ENCODE measurements around the gene VPS37C. TPM values are rescaled to one million over a fixed set of nuclear protein-coding genes. Genes with fewer than 3 reads are reported as not detected.

VPS37C gene
- total and polyA plus RNA-seq, 4 donors: 14.8 to 35.8 (median 22.3) TPM

DNA sequence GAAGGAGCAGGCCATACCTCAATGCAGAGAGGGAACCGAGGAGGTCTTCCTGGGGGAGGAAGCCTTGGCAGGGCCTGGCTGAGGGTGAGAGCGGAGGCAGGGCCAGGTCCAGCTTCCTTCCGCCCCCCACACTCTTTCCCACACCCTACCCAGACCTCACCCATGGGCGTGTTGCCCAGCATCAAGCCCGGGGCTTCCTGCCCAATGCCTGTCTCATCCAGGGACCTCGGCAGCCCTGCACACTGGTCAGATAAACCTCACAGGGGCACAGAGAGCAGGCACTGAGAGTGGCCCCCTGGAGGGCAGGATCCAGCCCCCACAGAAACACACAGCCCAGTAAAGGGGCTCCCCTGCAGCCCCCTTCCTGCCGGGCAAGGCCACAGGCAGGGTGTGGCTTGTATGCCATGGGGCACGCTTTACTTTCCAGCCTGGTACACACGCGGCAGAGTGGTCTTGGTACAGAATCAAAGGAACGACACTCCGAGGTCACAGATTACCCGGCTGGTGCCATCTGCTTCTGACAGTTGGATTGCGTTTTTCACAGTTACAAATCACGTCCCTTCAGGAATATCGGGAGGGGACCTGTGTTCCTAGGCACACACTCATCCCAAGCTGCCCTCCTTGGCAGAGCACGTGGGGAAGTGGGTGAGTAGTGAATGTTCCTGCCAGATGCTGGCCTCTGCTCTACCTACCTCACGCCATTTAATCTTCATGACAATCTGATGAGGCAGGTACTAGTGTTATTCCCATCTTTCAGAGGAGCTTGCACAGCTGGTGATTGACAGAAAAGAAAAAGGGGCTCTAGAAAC lies 79.0 kb downstream of the VPS37C start:
- Histone ChIP-seq H3K27ac (ENCODE audit: low read depth in 1 of 2, low read length in 1 of 2) (no peak overlapping the region), H3K4me3 (no peak overlapping the region), H3K4me1 (ENCODE audit: control insufficient read depth in 5 of 5, insufficient read depth in 5 of 5, low read length in 5 of 5) (peaks cover 0 to 2% (median 0%) of the 10 kb centered on the region in 5 donors), H3K36me3 (ENCODE audit: control insufficient read depth in 4 of 4, insufficient read depth in 4 of 4, low read length in 4 of 4) (no peaks in the 10 kb centered on the region), H3K27me3 (ENCODE audit: control insufficient read depth in 3 of 3, insufficient read depth in 3 of 3, low read length in 2 of 3) (no peaks in the 10 kb centered on the region), H3K9ac (ENCODE audit: insufficient read depth in 1 of 2, low read length in 2 of 2) (no peak overlapping the region), H3K9me3 (ENCODE audit: control insufficient read depth in 4 of 4, insufficient read depth in 3 of 4, low read length in 3 of 4) (no peaks in the 10 kb centered on the region)
- no peak for ATAC-seq (ENCODE audit: insufficient read depth, low FRiP score)
- DNase-seq: no peak
- WGBS, 2 donors: 52 to 53% methylated on average over 18 of the region's 18 CpGs
- TF ChIP-seq CTCF (IDR thresholded peaks at IDR 0.05; ENCODE audit: control extremely low read depth, extremely low read depth): no peak

GRCh38 chr11:61080986-61081590 lies 80.1 kb downstream of the VPS37C start:
- TF ChIP-seq CTCF (IDR thresholded peaks at IDR 0.05; ENCODE audit: control extremely low read depth, extremely low read depth): no peak

GRCh38 chr11:61080526-61080925 lies 80.7 kb downstream of the VPS37C start:
- peaks cover 0 to 2% (median 0%) of the 10 kb centered on the region in 5 donors for H3K4me1 ChIP-seq (ENCODE audit: control insufficient read depth in 5 of 5, insufficient read depth in 5 of 5, low read length in 5 of 5)
- H3K36me3 ChIP-seq (ENCODE audit: control insufficient read depth in 4 of 4, insufficient read depth in 4 of 4, low read length in 4 of 4): no peaks in the 10 kb centered on the region
- H3K27me3 ChIP-seq (ENCODE audit: control insufficient read depth in 3 of 3, insufficient read depth in 3 of 3, low read length in 2 of 3): no peaks in the 10 kb centered on the region
- H3K27ac ChIP-seq (ENCODE audit: low read depth in 1 of 2, low read length in 1 of 2): no peak overlapping the region
- TF ChIP-seq CTCF (IDR thresholded peaks at IDR 0.05; ENCODE audit: control extremely low read depth, extremely low read depth): no peak
- 86 to 89% methylated on average over 8 of the region's 8 CpGs for WGBS, 2 donors
- no peak overlapping the region for H3K4me3 ChIP-seq
- no peak overlapping the region for H3K9ac ChIP-seq (ENCODE audit: insufficient read depth in 1 of 2, low read length in 2 of 2)
- ATAC-seq (ENCODE audit: insufficient read depth, low FRiP score): no peak
- DNase-seq: no peak
- no peaks in the 10 kb centered on the region for H3K9me3 ChIP-seq (ENCODE audit: control insufficient read depth in 4 of 4, insufficient read depth in 3 of 4, low read length in 3 of 4)

More at GRCh38 chr11:61080986-61081590, 80.1 kb downstream of the VPS37C start:
- no peaks in the 10 kb centered on the region for H3K36me3 ChIP-seq (ENCODE audit: control insufficient read depth in 4 of 4, insufficient read depth in 4 of 4, low read length in 4 of 4)
- H3K9ac ChIP-seq (ENCODE audit: insufficient read depth in 1 of 2, low read length in 2 of 2): no peak overlapping the region
- H3K4me1 ChIP-seq (ENCODE audit: control insufficient read depth in 5 of 5, insufficient read depth in 5 of 5, low read length in 5 of 5): peaks cover 0 to 2% (median 0%) of the 10 kb centered on the region in 5 donors
- no peaks in the 10 kb centered on the region for H3K9me3 ChIP-seq (ENCODE audit: control insufficient read depth in 4 of 4, insufficient read depth in 3 of 4, low read length in 3 of 4)
- no peak overlapping the region for H3K4me3 ChIP-seq
- WGBS, 2 donors: 81 to 83% methylated on average over 11 of the region's 11 CpGs
- no peaks in the 10 kb centered on the region for H3K27me3 ChIP-seq (ENCODE audit: control insufficient read depth in 3 of 3, insufficient read depth in 3 of 3, low read length in 2 of 3)
- DNase-seq (no peak), ATAC-seq (ENCODE audit: insufficient read depth, low FRiP score) (no peak)
- no peak overlapping the region for H3K27ac ChIP-seq (ENCODE audit: low read depth in 1 of 2, low read length in 1 of 2)

Other genes with a start within 250 kb of the VPS37C start
- gene TMEM109, start 247.3 kb downstream of the VPS37C start, total RNA-seq: 100 to 1,000 TPM in 1 of 2 donors, 10 to 100 TPM in 1; 94.3 to 128 TPM
- gene TMEM109, start 247.3 kb downstream of the VPS37C start, polyA plus RNA-seq: 100 to 1,000 TPM in 1 of 2 donors, 10 to 100 TPM in 1; 69.2 to 104 TPM
- 10 to 100 TPM; 18.6 to 20.5 TPM for gene TMEM132A, start 237.0 kb downstream of the VPS37C start, total RNA-seq
- 10 to 100 TPM in 1 of 2 donors, 1 to 10 TPM in 1; 6.7 to 16.5 TPM for gene TMEM132A, start 237.0 kb downstream of the VPS37C start, polyA plus RNA-seq
- gene SLC15A3, start 209.2 kb downstream of the VPS37C start, total RNA-seq: 100 to 1,000 TPM in 1 of 2 donors, 10 to 100 TPM in 1; 29.9 to 106 TPM
- 100 to 1,000 TPM in 1 of 2 donors, 10 to 100 TPM in 1; 91.6 to 166 TPM for gene SLC15A3, start 209.2 kb downstream of the VPS37C start, polyA plus RNA-seq
- 1 to 10 TPM; 1.2 to 3.1 TPM for gene CD6, start 189.7 kb downstream of the VPS37C start, total RNA-seq
- gene CD6, start 189.7 kb downstream of the VPS37C start, polyA plus RNA-seq: 1 to 10 TPM; 1.6 to 1.9 TPM
- 1 to 10 TPM in 1 of 2 donors, under 1 TPM in 1; 0.98 to 1.3 TPM for gene CD5, start 58.9 kb downstream of the VPS37C start, total RNA-seq
- gene CD5, start 58.9 kb downstream of the VPS37C start, polyA plus RNA-seq: 1 to 10 TPM in 1 of 2 donors, under 1 TPM in 1; 0.45 to 1.3 TPM
- gene PGA3, start 42.1 kb upstream of the VPS37C start, total RNA-seq: not detected
- gene PGA3, start 42.1 kb upstream of the VPS37C start, polyA plus RNA-seq: under 1 TPM; 0.20 to 0.50 TPM
- gene PGA4, start 60.9 kb upstream of the VPS37C start, total RNA-seq: 1 to 10 TPM; 1.6 to 1.8 TPM
- 1 to 10 TPM in 1 of 2 donors, not detected in 1; 1.8 TPM for gene PGA4, start 60.9 kb upstream of the VPS37C start, polyA plus RNA-seq
- gene PGA5, start 79.7 kb upstream of the VPS37C start, total RNA-seq: under 1 TPM in 1 of 2 donors, not detected in 1; 0.55 TPM
- gene PGA5, start 79.7 kb upstream of the VPS37C start, polyA plus RNA-seq: under 1 TPM; 0.08 to 0.09 TPM
- 1 to 10 TPM in 1 of 2 donors, under 1 TPM in 1; 0.65 to 1.2 TPM for gene VWCE, start 133.9 kb upstream of the VPS37C start, total RNA-seq
- gene VWCE, start 133.9 kb upstream of the VPS37C start, polyA plus RNA-seq: under 1 TPM; 0.13 to 0.55 TPM
- gene DDB1, start 171.7 kb upstream of the VPS37C start, total RNA-seq: 100 to 1,000 TPM; 141 to 184 TPM
- 100 to 1,000 TPM in 1 of 2 donors, 10 to 100 TPM in 1; 88.5 to 101 TPM for gene DDB1, start 171.7 kb upstream of the VPS37C start, polyA plus RNA-seq
- 10 to 100 TPM; 35.2 to 69.2 TPM for gene TKFC, start 171.8 kb upstream of the VPS37C start, total RNA-seq
- gene TKFC, start 171.8 kb upstream of the VPS37C start, polyA plus RNA-seq: 10 to 100 TPM; 35.0 to 44.4 TPM
- gene CYB561A3, start 200.5 kb upstream of the VPS37C start, total RNA-seq: 10 to 100 TPM; 27.8 to 51.3 TPM
- 10 to 100 TPM; 20.8 to 45.1 TPM for gene CYB561A3, start 200.5 kb upstream of the VPS37C start, polyA plus RNA-seq
- 10 to 100 TPM; 24.6 to 53.0 TPM for gene TMEM138, start 200.9 kb upstream of the VPS37C start, total RNA-seq
- 10 to 100 TPM; 46.2 to 64.4 TPM for gene TMEM138, start 200.9 kb upstream of the VPS37C start, polyA plus RNA-seq
- gene TMEM216, start 231.2 kb upstream of the VPS37C start, total RNA-seq: 10 to 100 TPM in 1 of 2 donors, 1 to 10 TPM in 1; 9.9 to 16.4 TPM
- 10 to 100 TPM; 17.6 to 19.9 TPM for gene TMEM216, start 231.2 kb upstream of the VPS37C start, polyA plus RNA-seq

Data from lung (tissue), 12 donors.